MCF 10A (cell line): Measurements from ENCODE around the gene TM9SF2. TPM values are rescaled to one million over a fixed set of nuclear protein-coding genes. Genes with fewer than 3 reads are reported as not detected.

Experiments
- BruUV-seq: library from RNA; stranded (reverse); fragments of 400-500 nt; replicated peaks from 2 replicates; lab custom pipeline; 2021; lab: Mats Ljungman, UMichigan
- CTCF ChIA-PET: fragments of 300-600 bp; sonication (Branson Sonifier 250); formaldehyde crosslinking; extraction: SDS; loops from one replicate; lab custom pipeline; 2021; ENCODE audit warnings: antibody characterized with exemption, inconsistent platforms; lab: Yijun Ruan, JAX
- POLR2A ChIA-PET: fragments of 300-600, 350-650 bp; sonication (Branson Sonifier 250); formaldehyde crosslinking; extraction: SDS; loops from one replicate; lab custom pipeline; 2020; ENCODE audit warnings: antibody characterized with exemption, inconsistent platforms; lab: Yijun Ruan, JAX
- DNase-seq: peaks from one replicate; pipeline ENCODE4 v3.0.0-alpha.2; 2018; ENCODE audit not compliant: unreplicated experiment
- H3K27ac Mint-ChIP-seq: one replicate; pipeline ENCODE4 v1.8.0; 2022; ENCODE audit warnings: mild to moderate bottlenecking, low read depth, mixed read lengths; ENCODE audit not compliant: unreplicated experiment
- H3K27me3 Mint-ChIP-seq: one replicate; pipeline ENCODE4 v1.8.0; 2022; ENCODE audit warnings: mixed read lengths; ENCODE audit not compliant: insufficient read depth, unreplicated experiment
- H3K36me3 Mint-ChIP-seq: one replicate; pipeline ENCODE4 v1.8.0; 2022; ENCODE audit warnings: mild to moderate bottlenecking, moderate library complexity, mixed read lengths; ENCODE audit not compliant: insufficient read depth, unreplicated experiment
- H3K4me1 Mint-ChIP-seq: one replicate; pipeline ENCODE4 v1.8.0; 2022; ENCODE audit warnings: mixed read lengths; ENCODE audit not compliant: insufficient read depth, unreplicated experiment
- H3K4me3 Mint-ChIP-seq: one replicate; pipeline ENCODE4 v1.8.0; 2022; ENCODE audit warnings: mild to moderate bottlenecking, moderate library complexity, mixed read lengths; ENCODE audit not compliant: unreplicated experiment
- H3K9me3 Mint-ChIP-seq: one replicate; pipeline ENCODE4 v1.8.0; 2022; ENCODE audit warnings: mixed read lengths; ENCODE audit not compliant: unreplicated experiment
- intact Hi-C: fragments of 100-400 bp; cut with micrococcal nuclease; formaldehyde crosslinking; loops from 2 replicates; pipeline ENCODE4 v1.14.1; 2022
- total RNA-seq: library from RNA; stranded (reverse); gene quantifications from 2 replicates; pipeline ENCODE4 v1.2.3, GENCODE V29; 2022
- TF ChIP-seq, protein P1 (sequence below): fragments of 200-600 bp; IDR thresholded peaks from one replicate; pipeline ENCODE4 v1.8.0; 2022; ENCODE audit warnings: antibody characterized with exemption, mild to moderate bottlenecking; ENCODE audit not compliant: unreplicated experiment

TM9SF2 gene
- total RNA-seq, 1 experiment from 2014 or later, result 71.1 TPM

GRCh38 chr13:99522298-99522697 lies 21.0 kb downstream of the TM9SF2 start:
- BruUV-seq, result no TSS peak
- TF ChIP-seq, protein P1, sequence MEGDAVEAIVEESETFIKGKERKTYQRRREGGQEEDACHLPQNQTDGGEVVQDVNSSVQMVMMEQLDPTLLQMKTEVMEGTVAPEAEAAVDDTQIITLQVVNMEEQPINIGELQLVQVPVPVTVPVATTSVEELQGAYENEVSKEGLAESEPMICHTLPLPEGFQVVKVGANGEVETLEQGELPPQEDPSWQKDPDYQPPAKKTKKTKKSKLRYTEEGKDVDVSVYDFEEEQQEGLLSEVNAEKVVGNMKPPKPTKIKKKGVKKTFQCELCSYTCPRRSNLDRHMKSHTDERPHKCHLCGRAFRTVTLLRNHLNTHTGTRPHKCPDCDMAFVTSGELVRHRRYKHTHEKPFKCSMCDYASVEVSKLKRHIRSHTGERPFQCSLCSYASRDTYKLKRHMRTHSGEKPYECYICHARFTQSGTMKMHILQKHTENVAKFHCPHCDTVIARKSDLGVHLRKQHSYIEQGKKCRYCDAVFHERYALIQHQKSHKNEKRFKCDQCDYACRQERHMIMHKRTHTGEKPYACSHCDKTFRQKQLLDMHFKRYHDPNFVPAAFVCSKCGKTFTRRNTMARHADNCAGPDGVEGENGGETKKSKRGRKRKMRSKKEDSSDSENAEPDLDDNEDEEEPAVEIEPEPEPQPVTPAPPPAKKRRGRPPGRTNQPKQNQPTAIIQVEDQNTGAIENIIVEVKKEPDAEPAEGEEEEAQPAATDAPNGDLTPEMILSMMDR, result no peak
- intact Hi-C loops, result no loop called here
- POLR2A ChIA-PET, result interaction anchor here (1.7 kb wide), 1 partner anchor 10 kb away, joined by 6 read pairs; no protein-coding TSS in a partner anchor
- DNase-seq, result no peak
- H3K36me3 Mint-ChIP-seq, result peaks cover 65% of the 10 kb centered on the region
- H3K27me3 Mint-ChIP-seq, result no peaks in the 10 kb centered on the region
- H3K27ac Mint-ChIP-seq, result no peak overlapping the region
- H3K4me3 Mint-ChIP-seq, result no peak overlapping the region
- no peaks in the 10 kb centered on the region for H3K9me3 Mint-ChIP-seq
- CTCF ChIA-PET, result no interaction called here
- no peaks in the 10 kb centered on the region for H3K4me1 Mint-ChIP-seq

DNA sequence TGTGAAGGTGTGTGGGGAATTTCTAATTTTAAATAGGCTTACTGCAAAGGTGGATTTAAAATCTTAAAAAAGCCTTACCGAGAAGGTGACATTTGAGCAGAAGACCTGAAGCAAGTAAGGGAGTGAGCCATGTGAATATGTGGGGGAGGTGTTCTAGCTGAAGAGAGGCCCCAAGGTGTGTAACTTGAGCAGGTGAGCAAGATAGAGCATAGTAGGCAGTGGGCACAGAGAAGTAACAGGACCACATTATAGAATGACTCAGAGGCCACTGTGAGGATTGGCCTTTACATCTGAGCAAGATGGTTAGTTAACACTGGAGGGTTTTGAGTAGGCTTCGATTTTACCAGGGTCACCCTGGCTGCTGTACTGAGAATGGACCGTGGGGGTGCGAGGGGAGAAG lies 22.6 kb downstream of the TM9SF2 start:
- POLR2A ChIA-PET, result interaction anchor here (0.8 kb wide), 1 partner anchor 22 kb away, joined by 3 read pairs; no protein-coding TSS in a partner anchor
- CTCF ChIA-PET, result interaction anchor here (0.9 kb wide), 1 partner anchor 21 kb away, joined by 3 read pairs; no protein-coding TSS in a partner anchor
- Mint-ChIP-seq H3K36me3 (peaks cover 58% of the 10 kb centered on the region), H3K4me1 (no peaks in the 10 kb centered on the region), H3K27me3 (no peaks in the 10 kb centered on the region), H3K4me3 (no peak overlapping the region), H3K9me3 (no peaks in the 10 kb centered on the region), H3K27ac (peak overlapping the region; percentile 50)
- BruUV-seq, result no TSS peak
- no peak for DNase-seq
- intact Hi-C loops, result no loop called here
- TF ChIP-seq, protein P1, result no peak

- CTCF ChIA-PET, result interaction anchor here (1.3 kb wide), 1 partner anchor 9 kb away, joined by 3 read pairs; no protein-coding TSS in a partner anchor
- BruUV-seq, result no TSS peak
- Mint-ChIP-seq H3K27ac (no peak overlapping the region), H3K4me3 (no peak overlapping the region), H3K4me1 (no peaks in the 10 kb centered on the region), H3K9me3 (no peaks in the 10 kb centered on the region), H3K36me3 (peaks cover 54% of the 10 kb centered on the region), H3K27me3 (no peaks in the 10 kb centered on the region)
- no peak for DNase-seq
- POLR2A ChIA-PET, result interaction anchor here (1.1 kb wide), 1 partner anchor 20 kb away, joined by 6 read pairs; no protein-coding TSS in a partner anchor
- TF ChIP-seq, protein P1, result no peak
- intact Hi-C loops, result no loop called here
Measured at GRCh38 chr13:99525967-99526366, 24.7 kb downstream of the TM9SF2 start.

DNA sequence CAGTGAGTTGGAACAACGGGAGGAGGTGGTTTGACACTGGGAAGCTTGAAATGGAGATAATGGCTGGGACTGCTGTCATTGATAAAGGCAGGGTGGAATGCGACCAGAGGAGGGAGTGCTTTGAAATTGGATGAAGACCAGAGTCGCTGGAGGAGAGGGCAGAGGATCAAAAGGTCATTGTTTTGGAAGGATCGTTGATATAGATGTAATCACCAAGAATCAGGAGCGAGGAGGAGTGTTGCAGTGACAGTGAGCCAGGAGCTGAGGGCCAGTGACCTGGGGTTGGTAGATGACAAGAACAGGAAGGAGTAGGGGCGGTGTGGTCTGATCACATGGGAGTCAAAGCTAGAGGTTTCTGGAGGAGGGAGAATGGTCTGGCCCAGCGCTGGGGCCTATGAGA lies 25.3 kb downstream of the TM9SF2 start:
- Mint-ChIP-seq H3K27ac (no peak overlapping the region), H3K4me3 (no peak overlapping the region), H3K27me3 (no peaks in the 10 kb centered on the region), H3K9me3 (no peaks in the 10 kb centered on the region), H3K36me3 (peaks cover 52% of the 10 kb centered on the region), H3K4me1 (no peaks in the 10 kb centered on the region)
- intact Hi-C loops, result no loop called here
- TF ChIP-seq, protein P1, result no peak
- ChIA-PET POLR2A (interaction anchor here (1.1 kb wide), 1 partner anchor 21 kb away, joined by 6 read pairs; no protein-coding TSS in a partner anchor), CTCF (interaction anchor here (0.5 to 1.3 kb wide), 3 partner anchors 10 to 89 kb away, joined by 3 read pairs; no protein-coding TSS in a partner anchor)
- BruUV-seq, result no TSS peak
- no peak for DNase-seq
